AG04450 (cell line): ENCODE data around the gene TAF10. TPM values are rescaled to one million over a fixed set of nuclear protein-coding genes. Genes with fewer than 3 reads are reported as not detected.

ENCODE experiments used
- CTCF ChIA-PET: fragments of 300-600, 350-600 bp; formaldehyde crosslinking; extraction: SDS; loops from one replicate; lab custom pipeline; 2022; ENCODE audit warnings: antibody characterized with exemption, inconsistent platforms; lab: Charles Lee
- POLR2A ChIA-PET: fragments of 350-600 bp; formaldehyde crosslinking; extraction: SDS; loops from one replicate; lab custom pipeline; 2021; ENCODE audit warnings: antibody characterized with exemption, inconsistent platforms; lab: Yijun Ruan, JAX
- DNase-seq: peaks from one replicate; pipeline ENCODE4 v3.0.0-alpha.2; 2011; ENCODE audit warnings: low read depth, low spot score
- H3K27ac ChIP-seq: one replicate; pipeline ENCODE4 v1.5.1; 2012; ENCODE audit warnings: low read depth, low read length, control low read depth
- H3K27me3 ChIP-seq: one replicate; pipeline ENCODE4 v1.6.0; 2012; ENCODE audit warnings: low read length; ENCODE audit not compliant: control insufficient read depth, insufficient read depth
- H3K4me3 ChIP-seq: 2 replicates; pipeline ENCODE4 v1.5.1; 2011; ENCODE audit warnings: mild to moderate bottlenecking, low read depth, low read length, control low read depth
- H3K9me3 ChIP-seq: 2 replicates; pipeline ENCODE4 v1.5.1; 2012; ENCODE audit warnings: low read length; ENCODE audit not compliant: control insufficient read depth, insufficient read depth
- polyA plus RNA-seq: library from polyadenylated mRNA; depleted of rRNA; stranded (reverse); fragments of >200 nt; gene quantifications from 2 replicates; pipeline ENCODE4 v1.2.3, GENCODE V29; 2011
- TF ChIP-seq, protein P1 (sequence below): IDR thresholded peaks from 2 replicates; pipeline ENCODE4 v1.5.1; 2011; ENCODE audit warnings: low read depth, low read length, control low read depth, inconsistent platforms

The TAF10 gene
- polyA plus RNA-seq, 1 experiment = 170 TPM

DNA sequence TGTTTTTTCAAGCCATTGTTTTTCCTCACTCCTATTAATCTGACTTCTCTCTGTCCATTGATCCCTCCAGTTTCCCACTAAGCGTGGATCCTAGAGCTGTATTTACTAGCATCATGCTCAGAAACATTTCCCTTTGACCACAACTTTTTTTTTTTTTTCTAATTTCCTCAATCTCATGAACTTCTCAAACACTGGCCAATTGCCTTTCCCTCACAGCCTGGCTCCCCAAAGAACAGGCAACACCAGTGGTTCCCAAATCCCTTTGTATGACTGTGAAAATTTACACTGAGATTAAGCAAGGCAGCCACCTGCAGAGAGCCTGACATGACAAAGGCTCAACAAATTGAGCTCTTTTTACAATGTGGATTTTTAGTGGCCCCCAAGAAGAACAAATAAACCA, 8.6 kb upstream of the TAF10 start:
- POLR2A ChIA-PET = interaction anchor here (1.4 kb wide), 1 partner anchor 62 kb away, joined by 7 read pairs; the partner anchor contains the start of gene MRPL17
- no peak for DNase-seq
- CTCF ChIA-PET = interaction anchor here (1.5 to 2.7 kb wide), 2 partner anchors 47 to 63 kb away, joined by 6 to 9 read pairs; partner anchors contain the start of gene MRPL17
- no peak overlapping the region for H3K27ac ChIP-seq
- H3K4me3 ChIP-seq = no peak overlapping the region
- H3K27me3 ChIP-seq = peaks cover 2% of the 10 kb centered on the region
- no peaks in the 10 kb centered on the region; the same call in 1 of the 2 replicates for H3K9me3 ChIP-seq
- TF ChIP-seq, protein P1, sequence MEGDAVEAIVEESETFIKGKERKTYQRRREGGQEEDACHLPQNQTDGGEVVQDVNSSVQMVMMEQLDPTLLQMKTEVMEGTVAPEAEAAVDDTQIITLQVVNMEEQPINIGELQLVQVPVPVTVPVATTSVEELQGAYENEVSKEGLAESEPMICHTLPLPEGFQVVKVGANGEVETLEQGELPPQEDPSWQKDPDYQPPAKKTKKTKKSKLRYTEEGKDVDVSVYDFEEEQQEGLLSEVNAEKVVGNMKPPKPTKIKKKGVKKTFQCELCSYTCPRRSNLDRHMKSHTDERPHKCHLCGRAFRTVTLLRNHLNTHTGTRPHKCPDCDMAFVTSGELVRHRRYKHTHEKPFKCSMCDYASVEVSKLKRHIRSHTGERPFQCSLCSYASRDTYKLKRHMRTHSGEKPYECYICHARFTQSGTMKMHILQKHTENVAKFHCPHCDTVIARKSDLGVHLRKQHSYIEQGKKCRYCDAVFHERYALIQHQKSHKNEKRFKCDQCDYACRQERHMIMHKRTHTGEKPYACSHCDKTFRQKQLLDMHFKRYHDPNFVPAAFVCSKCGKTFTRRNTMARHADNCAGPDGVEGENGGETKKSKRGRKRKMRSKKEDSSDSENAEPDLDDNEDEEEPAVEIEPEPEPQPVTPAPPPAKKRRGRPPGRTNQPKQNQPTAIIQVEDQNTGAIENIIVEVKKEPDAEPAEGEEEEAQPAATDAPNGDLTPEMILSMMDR = no peak

DNA sequence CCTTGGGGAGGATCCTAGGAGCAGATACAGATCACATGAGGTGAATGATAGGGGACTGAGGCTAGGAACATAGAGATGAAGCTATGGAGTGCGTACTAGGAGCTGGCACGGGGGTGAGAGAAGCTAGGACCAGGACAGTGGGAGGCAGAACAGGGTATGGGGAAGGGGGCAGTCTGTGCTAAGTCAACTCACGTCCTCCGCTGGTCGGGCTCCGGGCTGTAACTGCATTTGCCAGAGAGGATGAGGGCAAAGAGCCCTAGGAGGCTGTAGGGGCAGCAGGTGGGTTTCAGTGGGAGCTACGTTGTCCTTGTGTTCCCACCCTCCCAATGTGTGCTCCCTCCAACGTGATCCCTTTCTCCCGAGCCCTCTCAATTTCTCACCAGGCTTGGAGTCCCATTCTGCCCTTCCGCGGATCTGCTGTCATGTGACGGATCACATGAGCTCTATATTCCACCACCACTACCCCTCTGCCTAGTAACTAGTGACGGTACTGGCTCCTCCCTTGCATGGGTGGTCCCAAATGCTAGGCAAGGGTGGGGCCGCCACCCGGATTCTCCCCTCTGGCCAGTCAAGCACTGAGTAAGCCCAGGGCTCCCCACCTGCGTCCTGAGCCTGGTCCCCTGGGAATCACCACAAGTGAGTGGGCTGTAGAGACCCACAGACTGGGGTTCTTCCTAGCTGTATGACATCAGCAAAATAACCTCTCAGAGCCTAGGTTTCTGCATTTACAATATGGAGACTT, 7.2 kb upstream of the TAF10 start, which contains the start of gene TPP1:
Gene TPP1 (minus strand): TSS at position 419 of the 742 bp plus-strand sequence. CDS start 22 bp downstream, at position 397.
- CTCF ChIA-PET = interaction anchor here (1.0 to 3.4 kb wide), 9 partner anchors 11 to 240 kb away, joined by 3 to 44 read pairs (median 10); partner anchors contain the start of gene MRPL17
- H3K27ac ChIP-seq = peak within 1 kb of the TSS; percentile 73
- peak; percentile 86 for DNase-seq
- TF ChIP-seq, protein P1 = no peak
- peaks cover 2% of the 10 kb centered on the region for H3K27me3 ChIP-seq
- POLR2A ChIA-PET = interaction anchor here (0.5 to 1.8 kb wide), 5 partner anchors 11 to 291 kb away, joined by 5 to 12 read pairs (median 10); partner anchors contain the start of genes ILK, MRPL17 and RRP8
- H3K4me3 ChIP-seq = peak within 1 kb of the TSS; percentile 93
- H3K9me3 ChIP-seq = no peaks in the 10 kb centered on the region; the same call in 1 of the 2 replicates

DNA sequence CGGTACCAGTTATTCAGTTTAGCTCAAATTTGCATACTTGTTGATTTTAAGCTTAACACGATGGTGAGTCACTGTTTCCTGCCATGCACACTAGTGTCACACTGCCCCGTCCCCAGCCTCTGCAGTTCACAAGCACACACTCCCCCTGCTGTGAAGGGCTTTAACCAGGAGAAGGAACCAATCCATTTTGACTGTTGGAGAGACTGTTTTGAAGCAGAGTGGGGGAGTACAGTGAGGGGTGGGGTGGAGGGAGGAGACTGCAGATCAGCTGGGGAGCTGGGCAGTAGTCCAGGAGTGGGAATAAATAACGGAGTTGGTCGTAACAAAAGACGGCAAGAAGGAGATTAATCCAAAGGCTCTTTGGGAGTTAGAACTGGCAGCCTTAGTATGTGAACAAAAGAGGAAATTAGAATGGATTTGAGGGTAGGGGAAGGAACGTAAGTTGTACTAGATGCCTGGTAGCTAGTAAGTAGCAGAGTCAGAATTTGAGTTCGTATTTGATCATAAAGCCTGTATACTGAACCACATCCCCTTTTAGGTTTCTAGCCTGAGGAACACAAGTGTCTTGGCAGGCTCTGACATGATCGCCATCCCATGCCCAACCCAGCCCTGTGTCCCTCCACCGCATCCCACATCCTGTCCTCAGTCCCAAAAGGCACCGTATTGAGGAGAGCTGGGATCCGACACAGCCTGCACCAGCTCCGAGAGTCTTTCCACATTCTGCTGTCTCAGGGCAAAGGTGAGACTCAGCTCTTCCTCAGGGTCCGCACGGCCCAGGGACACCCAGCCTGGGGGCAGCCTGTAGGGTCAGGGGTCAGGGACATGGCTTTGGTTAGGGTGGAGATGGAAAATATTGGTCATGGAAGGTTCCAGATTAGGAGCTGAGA, 6.3 kb upstream of the TAF10 start:
- DNase-seq = peak; percentile 59
- ChIA-PET POLR2A (interaction anchor here (0.5 to 1.8 kb wide), 6 partner anchors 10 to 290 kb away, joined by 4 to 12 read pairs (median 8); partner anchors contain the start of genes ILK, MRPL17 and RRP8), CTCF (interaction anchor here (0.8 to 3.4 kb wide), 13 partner anchors 10 to 239 kb away, joined by 3 to 44 read pairs (median 5); partner anchors contain the start of gene MRPL17)
- H3K27ac ChIP-seq = peak overlapping the region; percentile 73
- peak overlapping the region; percentile 93 for H3K4me3 ChIP-seq
- H3K27me3 ChIP-seq = peaks cover 2% of the 10 kb centered on the region
- H3K9me3 ChIP-seq = no peaks in the 10 kb centered on the region; the same call in 1 of the 2 replicates
- TF ChIP-seq, protein P1 = peak; percentile 19; the same call in 1 of the 2 replicates

DNA sequence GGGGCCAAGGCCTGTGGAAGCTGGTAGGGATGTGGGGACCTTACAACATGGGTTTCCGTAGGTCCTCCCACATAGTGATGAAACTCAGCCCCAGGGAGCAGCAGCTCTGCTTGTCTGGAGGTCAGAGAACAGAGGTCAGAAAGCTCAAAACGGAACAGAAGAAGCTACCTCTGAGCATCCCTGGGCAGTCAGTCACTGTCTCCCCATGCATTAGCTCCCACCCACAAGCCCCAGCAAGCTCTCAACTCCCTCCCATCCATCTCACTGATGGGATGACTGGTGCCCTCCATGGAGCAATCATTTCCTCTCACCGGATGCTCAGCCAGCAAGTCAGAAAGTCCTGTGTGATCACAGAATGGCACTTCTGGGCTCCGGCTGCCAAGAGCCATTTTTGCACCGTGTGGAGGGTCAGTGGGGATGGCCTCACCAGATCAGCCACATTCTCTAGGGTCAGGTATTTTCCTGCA, 5.3 kb upstream of the TAF10 start:
- Histone ChIP-seq H3K27ac (no peak overlapping the region), H3K4me3 (peak overlapping the region; percentile 93), H3K27me3 (peaks cover 2% of the 10 kb centered on the region), H3K9me3 (no peaks in the 10 kb centered on the region; the same call in 1 of the 2 replicates)
- ChIA-PET POLR2A (interaction anchor here (0.7 kb wide), 1 partner anchor 66 kb away, joined by 4 read pairs; the partner anchor contains the start of gene MRPL17), CTCF (interaction anchor here (0.9 to 3.4 kb wide), 8 partner anchors 9 to 238 kb away, joined by 3 to 44 read pairs (median 12); partner anchors contain the start of gene MRPL17)
- TF ChIP-seq, protein P1 = no peak
- DNase-seq = no peak
